Parathyroid adenoma (tissue), 2 donors: ENCODE results near the gene ARRDC3.

Experiments
- H2AFZ ChIP-seq: fragments of 300-600 bp; sonication (generic); one replicate; pipeline ENCODE4 v1.7.0; 2017; ENCODE audit warnings: antibody characterized with exemption, mild to moderate bottlenecking
- H3K27ac ChIP-seq: fragments of 300-600 bp; sonication (generic); one replicate; pipeline ENCODE4 v1.7.0; 2017
- H3K27me3 ChIP-seq: fragments of 300-600 bp; sonication (generic); one replicate; pipeline ENCODE4 v1.7.0; 2017; ENCODE audit warnings: low read length; ENCODE audit not compliant: control insufficient read depth, insufficient read depth
- H3K36me3 ChIP-seq: fragments of 300-600 bp; sonication (generic); one replicate; pipeline ENCODE4 v1.7.0; 2017; ENCODE audit warnings: low read length; ENCODE audit not compliant: control insufficient read depth, insufficient read depth
- H3K4me1 ChIP-seq: fragments of 300-600 bp; sonication (generic); one replicate; pipeline ENCODE4 v1.7.0; 2017; ENCODE audit warnings: control low read depth
- H3K4me2 ChIP-seq: fragments of 300-600 bp; sonication (generic); one replicate; pipeline ENCODE4 v1.7.0; 2017; ENCODE audit warnings: low read length
- H3K4me3 ChIP-seq: fragments of 300-600 bp; sonication (generic); one replicate; pipeline ENCODE4 v1.7.0; 2017; ENCODE audit warnings: low read depth, low read length
- H3K79me2 ChIP-seq: fragments of 300-600 bp; sonication (generic); one replicate; pipeline ENCODE4 v1.7.0; 2017; ENCODE audit warnings: control low read depth
- H3K9ac ChIP-seq: fragments of 300-600 bp; sonication (generic); one replicate; pipeline ENCODE4 v1.7.0; 2017; ENCODE audit warnings: mild to moderate bottlenecking
- H3K9me3 ChIP-seq: fragments of 300-600 bp; sonication (generic); one replicate; pipeline ENCODE4 v1.7.0; 2017; ENCODE audit warnings: low read length; ENCODE audit not compliant: control insufficient read depth
- TF ChIP-seq, protein P1 (sequence below): fragments of 300-600 bp; sonication (generic); IDR thresholded peaks from one replicate; pipeline ENCODE4 v1.7.0; 2017; ENCODE audit warnings: antibody characterized with exemption, mild to moderate bottlenecking
- donor health status: primary hyperparathyroidism.

Gene ARRDC3

DNA sequence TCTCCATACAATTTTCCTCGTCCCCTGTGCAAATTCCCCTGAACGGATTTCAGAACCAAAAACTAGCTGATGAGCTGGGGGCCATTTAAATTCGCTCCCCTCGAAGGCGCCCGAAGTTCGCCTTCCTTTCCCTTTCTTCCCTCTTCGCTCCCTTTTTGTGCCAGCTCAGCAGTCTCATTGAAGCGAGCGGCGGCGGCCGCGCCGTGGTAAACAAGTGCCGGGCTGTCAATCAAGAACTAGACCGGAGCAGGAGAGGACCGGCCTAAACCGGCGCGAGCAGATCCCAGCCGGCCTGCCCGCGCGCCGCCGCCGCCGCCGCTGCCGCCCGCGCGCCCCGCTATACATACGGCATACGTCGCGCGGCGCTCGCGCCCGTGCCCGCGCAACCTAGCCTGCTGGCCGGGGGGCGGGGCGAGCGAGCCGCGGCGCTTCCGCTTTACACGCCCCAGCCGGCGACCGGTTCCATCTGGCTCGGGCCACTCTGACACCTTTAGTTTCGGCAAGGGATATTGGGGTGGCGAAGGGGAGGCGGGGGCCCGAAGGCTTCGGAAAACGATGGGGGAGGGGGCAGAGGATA is 3.1 kb downstream of the ARRDC3 start:
- peak overlapping the region; percentile 68 for H2AFZ ChIP-seq
- no peaks in the 10 kb centered on the region for H3K27me3 ChIP-seq
- H3K9me3 ChIP-seq: no peaks in the 10 kb centered on the region
- H3K4me3 ChIP-seq: peak overlapping the region; percentile 100
- TF ChIP-seq, protein P1, sequence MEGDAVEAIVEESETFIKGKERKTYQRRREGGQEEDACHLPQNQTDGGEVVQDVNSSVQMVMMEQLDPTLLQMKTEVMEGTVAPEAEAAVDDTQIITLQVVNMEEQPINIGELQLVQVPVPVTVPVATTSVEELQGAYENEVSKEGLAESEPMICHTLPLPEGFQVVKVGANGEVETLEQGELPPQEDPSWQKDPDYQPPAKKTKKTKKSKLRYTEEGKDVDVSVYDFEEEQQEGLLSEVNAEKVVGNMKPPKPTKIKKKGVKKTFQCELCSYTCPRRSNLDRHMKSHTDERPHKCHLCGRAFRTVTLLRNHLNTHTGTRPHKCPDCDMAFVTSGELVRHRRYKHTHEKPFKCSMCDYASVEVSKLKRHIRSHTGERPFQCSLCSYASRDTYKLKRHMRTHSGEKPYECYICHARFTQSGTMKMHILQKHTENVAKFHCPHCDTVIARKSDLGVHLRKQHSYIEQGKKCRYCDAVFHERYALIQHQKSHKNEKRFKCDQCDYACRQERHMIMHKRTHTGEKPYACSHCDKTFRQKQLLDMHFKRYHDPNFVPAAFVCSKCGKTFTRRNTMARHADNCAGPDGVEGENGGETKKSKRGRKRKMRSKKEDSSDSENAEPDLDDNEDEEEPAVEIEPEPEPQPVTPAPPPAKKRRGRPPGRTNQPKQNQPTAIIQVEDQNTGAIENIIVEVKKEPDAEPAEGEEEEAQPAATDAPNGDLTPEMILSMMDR: no peak
- H3K4me1 ChIP-seq: peaks cover 11% of the 10 kb centered on the region
- peak overlapping the region; percentile 99 for H3K9ac ChIP-seq
- H3K4me2 ChIP-seq: peak overlapping the region; percentile 98
- peaks cover 19% of the 10 kb centered on the region for H3K36me3 ChIP-seq
- H3K79me2 ChIP-seq: peaks cover 20% of the 10 kb centered on the region
- H3K27ac ChIP-seq: peak overlapping the region; percentile 99

DNA sequence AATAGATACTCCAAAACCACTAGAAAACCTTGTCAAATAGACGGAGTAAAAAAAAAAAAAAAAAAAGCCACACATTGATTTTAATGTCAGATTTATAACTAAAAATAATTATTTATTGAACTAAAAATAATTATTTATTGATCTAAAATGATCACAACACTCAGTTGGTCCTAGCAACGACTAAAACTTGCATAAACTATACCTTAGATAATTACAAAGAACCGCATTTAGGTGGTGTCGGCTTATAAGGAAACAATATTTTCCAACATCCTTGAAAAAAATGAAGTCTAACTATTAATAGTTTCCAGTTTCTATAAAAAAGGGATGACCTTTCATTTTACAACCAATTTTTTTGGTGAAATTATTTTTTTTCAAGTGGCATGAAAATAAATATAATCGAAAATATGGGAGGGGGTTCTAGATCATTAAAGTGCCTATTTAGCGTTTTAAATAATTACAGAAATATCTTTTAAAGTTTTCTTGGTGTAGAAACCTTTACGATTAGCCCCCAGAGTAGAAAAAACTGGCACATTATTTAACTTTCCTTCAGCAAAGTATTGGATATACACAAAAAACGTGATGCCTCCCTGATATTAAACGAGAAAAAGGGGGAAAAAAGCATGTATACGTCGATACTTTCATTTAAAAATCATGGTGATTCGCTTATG is 3.7 kb downstream of the ARRDC3 start:
- H3K9ac ChIP-seq: peak overlapping the region; percentile 79
- TF ChIP-seq, protein P1: no peak
- H3K4me1 ChIP-seq: peaks cover 14% of the 10 kb centered on the region
- H2AFZ ChIP-seq: peak overlapping the region; percentile 48
- no peaks in the 10 kb centered on the region for H3K27me3 ChIP-seq
- H3K36me3 ChIP-seq: peaks cover 22% of the 10 kb centered on the region
- H3K79me2 ChIP-seq: peaks cover 20% of the 10 kb centered on the region
- H3K4me3 ChIP-seq: peak overlapping the region; percentile 99
- peak overlapping the region; percentile 89 for H3K4me2 ChIP-seq
- H3K27ac ChIP-seq: peak overlapping the region; percentile 99
- no peaks in the 10 kb centered on the region for H3K9me3 ChIP-seq

DNA sequence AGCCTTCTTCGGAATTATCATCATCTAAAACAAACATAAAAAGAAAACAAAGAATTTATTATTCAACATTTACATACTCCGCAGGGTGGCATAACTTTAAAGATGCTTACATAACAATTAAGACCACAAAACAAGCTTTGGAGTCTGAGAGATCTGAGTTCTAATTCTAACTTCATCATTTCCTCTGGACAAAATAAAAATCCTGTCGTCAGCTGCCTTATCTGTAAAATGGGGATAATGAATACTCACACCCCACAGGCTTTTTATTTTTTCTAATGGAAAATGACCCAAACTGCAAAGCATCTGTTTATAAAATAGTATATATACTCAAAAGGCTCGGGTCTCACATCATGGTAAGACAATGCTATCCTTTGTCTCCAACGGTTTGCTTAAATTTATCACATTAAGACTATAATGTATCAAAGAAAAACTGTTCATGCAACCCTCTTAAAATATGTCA is 4.3 kb downstream of the ARRDC3 start:
- Histone ChIP-seq H3K27ac (peak overlapping the region; percentile 99), H3K4me2 (peak overlapping the region; percentile 89), H3K27me3 (no peaks in the 10 kb centered on the region), H3K4me3 (peak overlapping the region; percentile 99), H3K9me3 (no peaks in the 10 kb centered on the region), H3K36me3 (peaks cover 22% of the 10 kb centered on the region), H3K79me2 (peaks cover 20% of the 10 kb centered on the region), H3K9ac (no peak overlapping the region), H3K4me1 (peaks cover 10% of the 10 kb centered on the region), H2AFZ (no peak overlapping the region)
- TF ChIP-seq, protein P1: no peak

DNA sequence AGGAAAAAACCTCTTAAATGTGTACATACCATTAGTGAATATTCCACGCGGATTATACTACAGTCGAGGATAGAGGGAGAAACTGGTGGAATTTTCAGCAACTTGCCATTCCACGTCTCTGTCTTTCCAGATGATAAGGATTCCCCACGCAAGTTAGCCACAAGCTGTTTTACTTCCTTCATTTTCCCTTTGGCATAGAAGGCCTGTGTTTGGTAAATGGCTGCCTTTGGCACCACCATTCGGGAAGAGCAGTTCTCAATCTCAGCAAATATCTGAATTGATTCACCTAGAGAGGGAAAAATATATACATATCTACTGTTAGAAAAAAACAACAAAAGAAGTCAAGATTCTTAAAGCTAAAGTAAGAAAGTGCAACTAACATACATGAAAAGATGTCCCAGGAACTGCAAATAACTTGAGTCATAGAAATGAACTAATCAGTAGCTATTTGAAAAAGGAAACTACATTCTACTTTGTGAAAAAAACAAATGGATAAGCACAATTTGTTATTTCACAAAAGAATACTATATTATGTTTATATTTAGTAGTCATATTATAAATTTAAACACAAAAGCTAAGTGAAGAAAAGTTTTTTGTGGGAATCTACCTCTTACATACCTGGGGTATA is 8.1 kb downstream of the ARRDC3 start:
- Histone ChIP-seq H3K4me3 (no peak overlapping the region), H3K79me2 (peaks cover 6% of the 10 kb centered on the region), H3K27ac (peak overlapping the region; percentile 52), H3K27me3 (no peaks in the 10 kb centered on the region), H3K4me1 (peaks cover 20% of the 10 kb centered on the region), H3K4me2 (no peak overlapping the region), H2AFZ (no peak overlapping the region), H3K9me3 (no peaks in the 10 kb centered on the region), H3K9ac (no peak overlapping the region), H3K36me3 (peaks cover 6% of the 10 kb centered on the region)
- TF ChIP-seq, protein P1: no peak
